Gastrocnemius medialis (tissue), 4 donors: Measurements from ENCODE around the gene ZNF407.

Experiments used
- CTCF ChIP-seq, 5 experiments: fragments of 450-650 bp in 3 of 5; fragments of 200-600 bp in 2 of 5; sonication (generic) in 2 of 5; IDR thresholded peaks in 4 of 5; conservative IDR thresholded peaks in 1 of 5; 1 replicate in 4 of 5; 2 replicates in 1 of 5; pipeline ENCODE4 v1.5.1; 2016 to 2019; ENCODE audit warnings: antibody characterized with exemption in 5 of 5, mild to moderate bottlenecking in 3 of 5, moderate library complexity in 3 of 5
- POLR2A ChIP-seq, 2 donors: fragments of 450-650 bp; IDR thresholded peaks; one replicate each; pipeline ENCODE4 v1.6.1; 2017; ENCODE audit warnings: antibody characterized with exemption in 2 of 2, mild to moderate bottlenecking in 2 of 2, moderate library complexity in 2 of 2

GRCh38 chr18:75062297-75062886 lies 464.7 kb downstream of the ZNF407 start:
- TF ChIP-seq CTCF (IDR thresholded peaks at IDR 0.05 in 4 of 5, conservative IDR thresholded peaks at IDR 0.05 in 1 of 5) (no peak), POLR2A (IDR thresholded peaks at IDR 0.05) (no peak)
